Measurements from ENCODE around the gene LYL1. TPM values are rescaled to one million over a fixed set of nuclear protein-coding genes. Genes with fewer than 3 reads are reported as not detected.

LYL1 gene
- polyA plus RNA-seq, 1 donor from 2014 or later: not detected

DNA sequence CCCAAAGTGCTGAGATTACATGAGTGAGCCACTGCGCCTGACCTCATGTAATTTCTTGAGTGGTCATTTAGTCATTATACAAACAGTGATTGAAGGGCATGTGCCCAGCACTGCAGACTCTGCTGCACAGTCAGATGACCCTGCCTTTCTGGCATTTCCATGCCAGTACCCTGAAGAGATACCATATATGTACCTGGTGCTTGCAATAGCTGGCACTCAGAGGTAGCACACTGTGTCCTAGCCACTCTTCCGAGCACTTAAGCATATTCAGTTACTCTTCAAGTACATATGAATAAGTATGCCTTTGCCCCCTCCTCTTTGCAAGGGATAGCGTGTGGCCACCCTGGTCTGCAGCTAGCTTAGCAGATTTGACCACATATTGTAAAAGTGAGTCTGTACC lies 32.0 kb upstream of the LYL1 start:
- Histone ChIP-seq H4K20me1 (ENCODE audit: insufficient read depth) (no peaks in the 10 kb centered on the region), H3K36me3 (ENCODE audit: insufficient read depth, low read length) (no peaks in the 10 kb centered on the region), H3K9me2 (ENCODE audit: insufficient read depth, low read length) (no peaks in the 10 kb centered on the region), H3K27me3 (ENCODE audit: insufficient read depth, low read depth, low read length) (no peaks in the 10 kb centered on the region), H3F3A (ENCODE audit: insufficient read depth, low read length, poor library complexity, severe bottlenecking) (no peaks in the 10 kb centered on the region), H3K79me2 (replicated peaks; ENCODE audit: insufficient read depth, low read length) (peaks cover 13% of the 10 kb centered on the region), H3K4me2 (ENCODE audit: low read length) (no peak overlapping the region), H2AFZ (ENCODE audit: low read depth, low read length) (no peak overlapping the region), H3K9ac (ENCODE audit: low read length) (no peak overlapping the region), H3K4me3 (ENCODE audit: low read length) (no peak overlapping the region), H3K27ac (ENCODE audit: low read length) (no peak overlapping the region), H3K9me3 (ENCODE audit: low read length) (no peaks in the 10 kb centered on the region)
- no peak for TF ChIP-seq EP300 (conservative IDR thresholded peaks at IDR 0.05; ENCODE audit: poor library complexity, severe bottlenecking)
- no peak for TF ChIP-seq SMC3 (conservative IDR thresholded peaks at IDR 0.05; ENCODE audit: poor library complexity)
- TF ChIP-seq, protein P1, sequence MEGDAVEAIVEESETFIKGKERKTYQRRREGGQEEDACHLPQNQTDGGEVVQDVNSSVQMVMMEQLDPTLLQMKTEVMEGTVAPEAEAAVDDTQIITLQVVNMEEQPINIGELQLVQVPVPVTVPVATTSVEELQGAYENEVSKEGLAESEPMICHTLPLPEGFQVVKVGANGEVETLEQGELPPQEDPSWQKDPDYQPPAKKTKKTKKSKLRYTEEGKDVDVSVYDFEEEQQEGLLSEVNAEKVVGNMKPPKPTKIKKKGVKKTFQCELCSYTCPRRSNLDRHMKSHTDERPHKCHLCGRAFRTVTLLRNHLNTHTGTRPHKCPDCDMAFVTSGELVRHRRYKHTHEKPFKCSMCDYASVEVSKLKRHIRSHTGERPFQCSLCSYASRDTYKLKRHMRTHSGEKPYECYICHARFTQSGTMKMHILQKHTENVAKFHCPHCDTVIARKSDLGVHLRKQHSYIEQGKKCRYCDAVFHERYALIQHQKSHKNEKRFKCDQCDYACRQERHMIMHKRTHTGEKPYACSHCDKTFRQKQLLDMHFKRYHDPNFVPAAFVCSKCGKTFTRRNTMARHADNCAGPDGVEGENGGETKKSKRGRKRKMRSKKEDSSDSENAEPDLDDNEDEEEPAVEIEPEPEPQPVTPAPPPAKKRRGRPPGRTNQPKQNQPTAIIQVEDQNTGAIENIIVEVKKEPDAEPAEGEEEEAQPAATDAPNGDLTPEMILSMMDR (IDR thresholded peaks at IDR 0.05; ENCODE audit: poor library complexity, severe bottlenecking): no peak
- TF ChIP-seq POLR2AphosphoS5 (IDR thresholded peaks at IDR 0.05): no peak
- no peak for TF ChIP-seq MXI1 (conservative IDR thresholded peaks at IDR 0.05; ENCODE audit: poor library complexity, severe bottlenecking)
- TF ChIP-seq, protein P2, sequence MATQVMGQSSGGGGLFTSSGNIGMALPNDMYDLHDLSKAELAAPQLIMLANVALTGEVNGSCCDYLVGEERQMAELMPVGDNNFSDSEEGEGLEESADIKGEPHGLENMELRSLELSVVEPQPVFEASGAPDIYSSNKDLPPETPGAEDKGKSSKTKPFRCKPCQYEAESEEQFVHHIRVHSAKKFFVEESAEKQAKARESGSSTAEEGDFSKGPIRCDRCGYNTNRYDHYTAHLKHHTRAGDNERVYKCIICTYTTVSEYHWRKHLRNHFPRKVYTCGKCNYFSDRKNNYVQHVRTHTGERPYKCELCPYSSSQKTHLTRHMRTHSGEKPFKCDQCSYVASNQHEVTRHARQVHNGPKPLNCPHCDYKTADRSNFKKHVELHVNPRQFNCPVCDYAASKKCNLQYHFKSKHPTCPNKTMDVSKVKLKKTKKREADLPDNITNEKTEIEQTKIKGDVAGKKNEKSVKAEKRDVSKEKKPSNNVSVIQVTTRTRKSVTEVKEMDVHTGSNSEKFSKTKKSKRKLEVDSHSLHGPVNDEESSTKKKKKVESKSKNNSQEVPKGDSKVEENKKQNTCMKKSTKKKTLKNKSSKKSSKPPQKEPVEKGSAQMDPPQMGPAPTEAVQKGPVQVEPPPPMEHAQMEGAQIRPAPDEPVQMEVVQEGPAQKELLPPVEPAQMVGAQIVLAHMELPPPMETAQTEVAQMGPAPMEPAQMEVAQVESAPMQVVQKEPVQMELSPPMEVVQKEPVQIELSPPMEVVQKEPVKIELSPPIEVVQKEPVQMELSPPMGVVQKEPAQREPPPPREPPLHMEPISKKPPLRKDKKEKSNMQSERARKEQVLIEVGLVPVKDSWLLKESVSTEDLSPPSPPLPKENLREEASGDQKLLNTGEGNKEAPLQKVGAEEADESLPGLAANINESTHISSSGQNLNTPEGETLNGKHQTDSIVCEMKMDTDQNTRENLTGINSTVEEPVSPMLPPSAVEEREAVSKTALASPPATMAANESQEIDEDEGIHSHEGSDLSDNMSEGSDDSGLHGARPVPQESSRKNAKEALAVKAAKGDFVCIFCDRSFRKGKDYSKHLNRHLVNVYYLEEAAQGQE (IDR thresholded peaks at IDR 0.05; ENCODE audit: borderline replicate concordance): no peak
- TF ChIP-seq TAF1 (IDR thresholded peaks at IDR 0.05; ENCODE audit: low read depth): no peak
- TF ChIP-seq EZH2 (IDR thresholded peaks at IDR 0.05; ENCODE audit: borderline replicate concordance, insufficient read depth, low read length, poor library complexity, severe bottlenecking): no peak
- no peak for TF ChIP-seq RAD21 (conservative IDR thresholded peaks at IDR 0.05)

DNA sequence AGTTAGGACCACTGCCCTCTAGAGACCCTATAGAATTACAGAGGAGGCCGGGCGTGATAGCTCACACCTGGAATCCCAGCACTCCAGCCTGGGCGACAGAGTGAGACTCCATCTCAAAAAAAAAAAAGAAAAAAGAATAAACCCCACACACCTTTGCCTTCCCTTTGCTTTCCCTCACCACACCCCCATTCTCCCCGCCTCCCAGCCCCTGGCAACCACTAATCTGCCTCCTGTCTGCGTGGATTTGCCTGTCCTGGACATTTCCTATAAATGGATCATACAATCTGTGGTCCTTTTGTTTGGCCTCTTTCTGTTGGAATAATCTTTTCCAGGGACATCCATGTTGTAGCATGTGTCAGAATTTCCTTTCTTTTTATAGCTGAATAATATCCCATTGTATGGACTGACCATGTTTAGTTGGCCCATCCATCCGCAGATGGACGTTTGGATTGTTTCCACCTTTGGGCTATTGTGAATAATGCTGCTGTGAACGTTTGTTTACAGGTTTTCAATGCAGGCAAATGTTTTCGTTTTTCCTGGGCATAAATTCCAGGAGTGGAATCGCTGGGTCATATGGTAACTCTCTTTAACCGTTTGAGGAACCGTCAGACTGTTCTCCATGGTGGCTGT lies 30.7 kb upstream of the LYL1 start:
- Histone ChIP-seq H3K9ac (ENCODE audit: low read length) (no peak overlapping the region), H3K36me3 (ENCODE audit: insufficient read depth, low read length) (no peaks in the 10 kb centered on the region), H3K27ac (ENCODE audit: low read length) (no peak overlapping the region), H4K20me1 (ENCODE audit: insufficient read depth) (no peaks in the 10 kb centered on the region), H3K4me3 (ENCODE audit: low read length) (no peak overlapping the region), H3F3A (ENCODE audit: insufficient read depth, low read length, poor library complexity, severe bottlenecking) (no peaks in the 10 kb centered on the region), H3K79me2 (replicated peaks; ENCODE audit: insufficient read depth, low read length) (peaks cover 15% of the 10 kb centered on the region), H3K9me3 (ENCODE audit: low read length) (no peaks in the 10 kb centered on the region), H2AFZ (ENCODE audit: low read depth, low read length) (no peak overlapping the region), H3K4me2 (ENCODE audit: low read length) (no peak overlapping the region), H3K9me2 (ENCODE audit: insufficient read depth, low read length) (no peaks in the 10 kb centered on the region), H3K27me3 (ENCODE audit: insufficient read depth, low read depth, low read length) (no peaks in the 10 kb centered on the region)
- no peak for TF ChIP-seq POLR2AphosphoS5 (IDR thresholded peaks at IDR 0.05)
- no peak for TF ChIP-seq EZH2 (IDR thresholded peaks at IDR 0.05; ENCODE audit: borderline replicate concordance, insufficient read depth, low read length, poor library complexity, severe bottlenecking)
- no peak for TF ChIP-seq SMC3 (conservative IDR thresholded peaks at IDR 0.05; ENCODE audit: poor library complexity)
- TF ChIP-seq, protein P2 (IDR thresholded peaks at IDR 0.05; ENCODE audit: borderline replicate concordance): no peak
- TF ChIP-seq TAF1 (IDR thresholded peaks at IDR 0.05; ENCODE audit: low read depth): no peak
- no peak for TF ChIP-seq MXI1 (conservative IDR thresholded peaks at IDR 0.05; ENCODE audit: poor library complexity, severe bottlenecking)
- TF ChIP-seq EP300 (conservative IDR thresholded peaks at IDR 0.05; ENCODE audit: poor library complexity, severe bottlenecking): no peak
- TF ChIP-seq, protein P1 (IDR thresholded peaks at IDR 0.05; ENCODE audit: poor library complexity, severe bottlenecking): no peak
- no peak for TF ChIP-seq RAD21 (conservative IDR thresholded peaks at IDR 0.05)
